Measurements from ENCODE around the gene MEA1. TPM values are rescaled to one million over a fixed set of nuclear protein-coding genes. Genes with fewer than 3 reads are reported as not detected.
A peak's percentile ranks its signal among the peaks of the same experiment; 100 is the strongest.

Gene MEA1
- total RNA-seq, 4 donors from 2014 or later, result 59.5 to 99.9 (median 77.5) TPM

DNA sequence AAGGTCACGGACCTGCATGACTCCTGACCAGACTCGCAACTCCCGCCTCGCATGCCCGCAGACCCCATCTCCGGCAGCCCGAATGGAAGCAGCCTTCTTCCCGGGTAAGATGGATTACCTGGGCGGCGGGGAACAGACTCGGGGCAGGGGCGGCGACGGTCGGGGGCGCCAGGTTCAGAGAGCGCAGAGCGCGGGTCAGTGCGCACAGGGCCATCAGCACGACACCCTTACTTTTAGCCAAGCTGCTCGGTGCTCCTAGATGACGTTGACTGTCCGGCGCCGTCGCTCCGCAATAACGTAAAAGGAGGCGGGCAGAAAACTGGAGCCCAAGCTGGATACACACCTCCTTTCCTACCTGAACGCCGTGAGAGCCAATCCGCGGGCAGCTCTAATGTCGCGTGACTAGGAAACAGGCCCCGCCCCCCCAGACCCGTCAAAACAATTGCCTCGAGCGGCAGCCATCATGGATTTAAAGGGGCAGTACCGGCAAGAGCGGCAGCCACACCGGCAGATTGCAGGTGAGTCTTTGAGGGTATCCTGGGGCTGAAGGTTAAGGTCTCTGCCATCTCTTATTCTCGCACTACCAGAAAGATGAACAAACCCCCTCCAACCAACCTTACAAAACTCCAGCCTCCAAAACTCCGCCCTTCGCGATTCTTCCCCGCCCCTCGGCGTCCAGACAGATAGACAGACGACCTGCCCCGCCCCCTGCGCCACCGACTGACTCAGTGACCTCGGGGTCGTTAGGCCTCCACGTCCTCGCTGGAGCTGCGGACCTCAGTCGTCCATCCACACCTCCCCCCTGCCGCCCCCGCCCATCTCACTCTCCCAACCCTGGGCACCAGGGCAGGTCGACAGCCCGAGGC is 45.7 kb upstream of the MEA1 start, which contains the start of the genes KLC4 and MRPL2:
Gene KLC4 (plus strand): TSS at position 464 of the 866 bp plus-strand sequence. CDS start 1,705 bp downstream, outside the sequence.
Gene MRPL2 (minus strand): TSS at position 267 of the 866 bp plus-strand sequence. CDS start 53 bp downstream, at position 214.
- peak within 1 kb of the TSS; percentile 94 for H3K4me3 ChIP-seq (ENCODE audit: low read depth, poor library complexity, severe bottlenecking)
- 1% methylated on average over 44 to 62 of the region's 64 CpGs for WGBS, 2 donors
- no peak for TF ChIP-seq CTCF (IDR thresholded peaks at IDR 0.05)
- TF ChIP-seq POLR2A (IDR thresholded peaks at IDR 0.05), result peak in 1 of 2 donors; percentile 49
- peak; percentile 99 to 100 for DNase-seq (ENCODE audit: low spot score in 2 of 2)
- intact Hi-C loops (cut with DNase I; ENCODE audit: low total_unique reads), result no loop called here

DNA sequence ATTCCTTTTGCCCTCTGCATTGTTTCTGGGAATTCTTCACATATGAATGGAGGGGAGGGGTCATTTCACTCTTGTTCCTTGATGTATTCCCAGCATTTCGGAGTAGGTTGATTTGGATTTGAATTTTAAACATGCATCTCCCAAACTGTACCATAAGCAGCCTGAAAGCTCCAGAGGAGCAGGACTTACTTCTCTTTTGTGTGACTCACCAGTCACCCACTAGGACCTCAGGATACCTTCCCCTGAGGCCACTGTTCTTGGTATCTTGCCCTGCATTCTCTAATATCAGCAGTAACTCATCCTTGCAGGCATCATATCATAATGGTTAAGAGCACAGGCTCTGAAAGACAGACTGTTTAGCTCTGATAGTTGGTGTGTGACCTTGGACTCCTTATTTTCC is 44.8 kb upstream of the MEA1 start:
- DNase-seq (ENCODE audit: low spot score in 2 of 2), result no peak
- TF ChIP-seq CTCF (IDR thresholded peaks at IDR 0.05), result no peak
- intact Hi-C loops (cut with DNase I; ENCODE audit: low total_unique reads), result no loop called here
- 63 to 76% methylated on average over 1 of the region's 1 CpG for WGBS, 2 donors
- peak overlapping the region; percentile 94 for H3K4me3 ChIP-seq (ENCODE audit: low read depth, poor library complexity, severe bottlenecking)

DNA sequence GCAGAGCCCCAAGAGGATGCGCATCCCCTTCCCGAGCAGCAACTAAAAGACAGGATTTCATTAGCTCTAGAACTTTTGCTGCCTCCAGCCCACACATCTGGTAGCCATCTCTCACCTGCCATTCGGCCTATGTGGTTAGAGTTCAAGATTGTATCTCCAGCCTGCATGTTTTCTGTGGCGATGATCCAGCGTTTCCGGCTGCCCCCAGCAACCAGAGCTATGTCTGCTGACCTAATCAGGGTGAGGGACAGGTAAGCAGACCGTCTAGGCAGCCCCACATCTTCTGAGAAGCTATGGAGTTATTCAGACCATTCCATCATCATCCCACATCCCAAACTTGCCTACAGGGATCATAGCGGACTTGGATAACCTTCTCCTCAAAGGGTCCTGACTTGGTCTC is 42.2 kb upstream of the MEA1 start:
- H3K4me3 ChIP-seq (ENCODE audit: low read depth, poor library complexity, severe bottlenecking), result no peak overlapping the region
- intact Hi-C loops (cut with DNase I; ENCODE audit: low total_unique reads), result no loop called here
- no peak for TF ChIP-seq POLR2A (IDR thresholded peaks at IDR 0.05)
- no peak for TF ChIP-seq CTCF (IDR thresholded peaks at IDR 0.05)
- no peak for DNase-seq (ENCODE audit: low spot score in 2 of 2)
- 78 to 83% methylated on average over 8 of the region's 8 CpGs for WGBS, 2 donors

GRCh38 chr6:43054206-43054943 is 40.6 kb upstream of the MEA1 start:
- WGBS, 2 donors, result 66 to 72% methylated on average over 17 of the region's 17 CpGs
- TF ChIP-seq POLR2A (IDR thresholded peaks at IDR 0.05) (no peak), CTCF (IDR thresholded peaks at IDR 0.05) (no peak)
- H3K4me3 ChIP-seq (ENCODE audit: low read depth, poor library complexity, severe bottlenecking), result no peak overlapping the region
- DNase-seq (ENCODE audit: low spot score in 2 of 2), result no peak
- intact Hi-C loops (cut with DNase I; ENCODE audit: low total_unique reads), result no loop called here

DNA sequence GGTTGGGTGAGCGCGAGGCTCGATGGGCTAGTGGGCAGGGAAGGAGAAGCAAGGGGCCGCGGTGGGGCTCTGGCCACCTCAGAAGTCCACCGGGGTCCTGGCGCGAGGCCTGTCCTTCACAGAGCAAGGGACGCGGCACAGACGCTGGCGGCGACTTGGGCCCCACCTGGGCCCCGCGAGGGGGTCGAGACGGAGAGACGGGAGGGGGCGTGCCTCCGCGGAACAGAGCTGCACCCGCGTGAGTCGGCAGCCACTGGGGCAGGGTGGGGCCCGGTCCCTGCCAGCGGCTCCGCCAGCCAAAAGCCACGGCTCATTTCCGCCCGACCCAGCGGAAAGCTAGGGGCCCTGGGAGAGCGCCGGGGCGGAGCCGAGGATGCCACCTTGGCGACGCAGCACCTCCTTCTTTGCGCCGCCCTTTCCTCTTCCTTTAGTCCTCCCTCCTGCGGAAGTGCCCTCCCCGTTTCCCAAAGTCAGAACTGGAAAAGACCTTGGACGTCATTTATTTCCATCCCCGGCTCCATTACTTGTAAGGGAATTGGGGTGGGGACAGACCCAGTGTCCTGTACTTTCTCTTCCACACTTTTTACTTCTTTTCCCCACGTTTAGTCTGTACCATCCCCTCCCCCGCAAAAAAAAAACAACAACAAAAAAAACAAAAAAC is 39.9 kb upstream of the MEA1 start, which contains the start of gene CUL7:
Gene CUL7 (minus strand): TSS at position 307 of the 661 bp plus-strand sequence. CDS start 1,063 bp downstream, outside the sequence.
- WGBS, 2 donors, result 1% methylated on average over 34 to 39 of the region's 45 CpGs
- peak; percentile 93 to 98 for DNase-seq (ENCODE audit: low spot score in 2 of 2)
- intact Hi-C loops (cut with DNase I; ENCODE audit: low total_unique reads), result no loop called here
- TF ChIP-seq CTCF (IDR thresholded peaks at IDR 0.05) (no peak), POLR2A (IDR thresholded peaks at IDR 0.05) (peak in 1 of 2 donors; percentile 18)
- H3K4me3 ChIP-seq (ENCODE audit: low read depth, poor library complexity, severe bottlenecking), result peak within 1 kb of the TSS; percentile 60

Data from lower leg skin (tissue), 4 donors.